Upper lobe of left lung (tissue), 4 donors: ENCODE data around the gene ZNF181.

ENCODE experiments used
- CTCF ChIP-seq, 6 experiments: fragments of 450-650 bp in 4 of 6; fragments of 200-600 bp in 2 of 6; sonication (generic) in 2 of 6; IDR thresholded peaks; one replicate each; pipeline ENCODE4 v1.5.1; 2016 to 2019; ENCODE audit warnings: antibody characterized with exemption in 6 of 6
- EP300 ChIP-seq, 4 donors: sonication (generic); formaldehyde crosslinking; IDR thresholded peaks; one replicate each; pipeline ENCODE4 v1.5.1; 2017; ENCODE audit warnings: antibody characterized with exemption in 4 of 4, control low read depth in 2 of 4
- POLR2A ChIP-seq, 4 donors: fragments of 450-650 bp; IDR thresholded peaks; one replicate each; pipeline ENCODE4 v1.5.1; 2016 to 2017; ENCODE audit warnings: antibody characterized with exemption in 4 of 4, mild to moderate bottlenecking in 2 of 4
- POLR2AphosphoS5 ChIP-seq, 2 donors: sonication (generic); formaldehyde crosslinking; IDR thresholded peaks; one replicate each; pipeline ENCODE4 v1.5.1; 2017; ENCODE audit warnings: antibody characterized with exemption in 2 of 2

GRCh38 chr19:34774857-34775256 is 40.8 kb downstream of the ZNF181 start:
- TF ChIP-seq CTCF (IDR thresholded peaks at IDR 0.05), result no peak
- no peak for TF ChIP-seq POLR2A (IDR thresholded peaks at IDR 0.05)
- no peak for TF ChIP-seq EP300 (IDR thresholded peaks at IDR 0.05)
- no peak for TF ChIP-seq POLR2AphosphoS5 (IDR thresholded peaks at IDR 0.05)
